Measurements from ENCODE around the gene HERPUD1.

The HERPUD1 gene

DNA sequence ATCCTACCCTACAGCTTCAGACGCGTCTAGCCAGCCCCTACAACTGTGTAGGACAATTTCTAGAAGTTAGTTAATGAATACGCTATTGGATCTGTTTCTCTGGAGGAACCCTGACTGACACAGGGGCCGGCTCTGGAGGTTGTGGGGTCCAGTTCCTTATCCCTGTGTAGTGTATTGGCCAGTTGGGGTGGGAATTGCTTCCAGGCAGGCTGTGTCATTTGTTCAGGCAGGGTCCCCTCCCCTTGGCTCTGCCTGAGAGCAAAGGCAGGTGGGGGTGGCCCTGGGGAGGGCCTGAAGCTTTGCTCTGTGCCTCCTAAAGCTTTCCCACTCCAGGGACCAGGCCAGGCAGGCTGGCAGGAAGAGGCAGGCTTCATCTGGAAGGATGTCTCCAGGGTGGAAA is 18.1 kb downstream of the HERPUD1 start:
- TF ChIP-seq, protein P1, sequence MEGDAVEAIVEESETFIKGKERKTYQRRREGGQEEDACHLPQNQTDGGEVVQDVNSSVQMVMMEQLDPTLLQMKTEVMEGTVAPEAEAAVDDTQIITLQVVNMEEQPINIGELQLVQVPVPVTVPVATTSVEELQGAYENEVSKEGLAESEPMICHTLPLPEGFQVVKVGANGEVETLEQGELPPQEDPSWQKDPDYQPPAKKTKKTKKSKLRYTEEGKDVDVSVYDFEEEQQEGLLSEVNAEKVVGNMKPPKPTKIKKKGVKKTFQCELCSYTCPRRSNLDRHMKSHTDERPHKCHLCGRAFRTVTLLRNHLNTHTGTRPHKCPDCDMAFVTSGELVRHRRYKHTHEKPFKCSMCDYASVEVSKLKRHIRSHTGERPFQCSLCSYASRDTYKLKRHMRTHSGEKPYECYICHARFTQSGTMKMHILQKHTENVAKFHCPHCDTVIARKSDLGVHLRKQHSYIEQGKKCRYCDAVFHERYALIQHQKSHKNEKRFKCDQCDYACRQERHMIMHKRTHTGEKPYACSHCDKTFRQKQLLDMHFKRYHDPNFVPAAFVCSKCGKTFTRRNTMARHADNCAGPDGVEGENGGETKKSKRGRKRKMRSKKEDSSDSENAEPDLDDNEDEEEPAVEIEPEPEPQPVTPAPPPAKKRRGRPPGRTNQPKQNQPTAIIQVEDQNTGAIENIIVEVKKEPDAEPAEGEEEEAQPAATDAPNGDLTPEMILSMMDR (IDR thresholded peaks at IDR 0.05), result no peak

DNA sequence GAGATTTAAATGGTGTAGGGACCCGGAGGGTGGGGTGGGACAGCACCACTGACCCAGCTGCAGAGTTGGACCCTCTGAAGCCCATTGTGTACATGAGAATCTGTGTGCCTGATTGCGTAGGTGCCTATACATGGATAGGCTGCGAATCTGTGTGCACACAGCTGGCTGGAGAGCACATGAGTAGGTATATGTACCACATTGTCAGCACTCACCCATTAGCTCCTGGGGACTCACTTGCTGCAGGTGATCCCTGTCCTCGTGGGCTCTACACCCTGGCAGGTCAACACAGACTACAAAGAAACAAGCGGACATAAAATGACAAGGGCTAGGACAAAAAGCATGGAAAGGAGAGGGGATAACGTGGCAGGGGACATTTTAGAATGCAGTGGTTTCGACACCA is 18.5 kb downstream of the HERPUD1 start:
- TF ChIP-seq, protein P1 (IDR thresholded peaks at IDR 0.05), result no peak

DNA sequence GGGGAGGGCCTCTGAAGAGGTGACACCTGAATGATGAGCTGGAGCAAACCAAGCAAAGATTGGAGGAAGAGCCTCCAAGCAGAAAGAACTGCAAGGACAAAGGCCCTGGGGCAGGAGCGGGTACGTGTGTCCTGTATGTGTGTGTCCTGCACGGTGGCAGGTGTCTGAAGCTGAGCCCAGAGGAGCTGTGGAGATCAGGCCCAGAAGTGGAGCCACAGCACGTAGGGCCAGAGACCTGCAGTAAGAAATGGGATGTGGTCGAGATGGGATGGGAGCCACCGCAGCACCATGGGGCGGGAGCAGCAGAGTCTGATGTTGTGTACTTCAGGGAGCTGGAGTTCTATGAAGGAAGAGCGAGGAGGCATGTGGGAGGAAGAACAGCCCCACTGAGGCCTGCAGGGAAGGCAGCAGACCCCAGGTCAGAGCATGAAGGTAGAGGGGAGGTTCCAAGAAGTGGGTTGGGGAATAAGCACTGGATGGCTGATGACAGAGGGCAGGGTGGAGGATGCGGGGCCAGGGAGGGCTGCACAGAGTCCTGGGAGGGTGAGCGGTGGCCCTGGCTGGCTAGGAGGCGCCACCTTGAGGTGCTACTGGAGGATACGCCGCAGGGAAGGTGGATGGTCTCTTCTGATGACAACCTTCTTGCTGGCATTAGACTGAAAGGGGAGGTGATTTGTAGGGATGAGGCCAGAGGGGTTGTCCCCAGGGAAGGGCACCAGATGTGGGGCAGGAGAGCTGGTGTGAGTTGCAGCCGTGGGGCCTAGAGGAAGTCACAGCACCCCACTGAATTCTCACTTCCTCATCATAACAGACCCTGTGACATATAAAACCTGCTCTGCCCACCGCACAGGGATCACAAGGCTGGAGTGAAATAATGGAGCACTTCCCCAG is 19.2 kb downstream of the HERPUD1 start:
- TF ChIP-seq, protein P1 (IDR thresholded peaks at IDR 0.05), result peak; percentile 60

DNA sequence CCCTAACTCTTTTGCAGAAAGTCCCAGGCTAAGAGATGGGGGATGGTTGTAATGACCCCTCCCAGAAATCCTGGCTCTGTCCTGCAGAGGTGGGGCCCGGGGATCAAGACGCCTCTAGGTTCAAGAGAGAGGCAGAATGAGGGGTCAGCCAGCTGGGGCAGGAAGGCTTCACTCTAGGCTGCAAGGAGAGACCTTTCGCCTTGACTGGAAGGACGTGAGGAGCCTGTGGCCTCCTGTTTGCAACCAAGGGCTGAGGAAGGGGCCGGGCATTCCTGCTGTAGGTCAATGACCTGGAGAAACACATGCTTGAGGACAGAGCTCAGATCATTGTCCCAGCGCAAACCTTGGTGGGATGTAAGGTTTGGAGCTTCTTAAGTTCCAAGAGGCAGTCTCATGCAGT is 21.1 kb downstream of the HERPUD1 start:
- TF ChIP-seq, protein P1 (IDR thresholded peaks at IDR 0.05), result no peak

DNA sequence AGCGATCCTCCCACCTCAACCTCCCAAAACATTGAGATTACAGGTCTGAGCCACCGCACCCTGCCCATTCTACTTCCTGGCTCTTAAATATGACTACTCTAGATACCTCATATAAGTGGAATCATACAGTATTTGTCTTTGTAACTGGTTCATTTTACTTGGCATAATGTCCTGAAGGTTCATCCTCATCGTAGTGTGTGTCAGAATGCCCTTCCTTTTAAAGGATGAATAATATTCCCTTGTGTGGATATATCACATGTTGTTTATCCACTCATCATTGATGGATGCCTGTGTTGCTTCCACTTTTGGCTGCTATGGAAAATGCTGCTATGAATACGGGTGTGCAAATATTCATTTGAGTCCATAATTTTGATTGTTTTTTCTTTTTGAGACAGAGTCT is 24.1 kb downstream of the HERPUD1 start:
- TF ChIP-seq, protein P1 (IDR thresholded peaks at IDR 0.05), result no peak

DNA sequence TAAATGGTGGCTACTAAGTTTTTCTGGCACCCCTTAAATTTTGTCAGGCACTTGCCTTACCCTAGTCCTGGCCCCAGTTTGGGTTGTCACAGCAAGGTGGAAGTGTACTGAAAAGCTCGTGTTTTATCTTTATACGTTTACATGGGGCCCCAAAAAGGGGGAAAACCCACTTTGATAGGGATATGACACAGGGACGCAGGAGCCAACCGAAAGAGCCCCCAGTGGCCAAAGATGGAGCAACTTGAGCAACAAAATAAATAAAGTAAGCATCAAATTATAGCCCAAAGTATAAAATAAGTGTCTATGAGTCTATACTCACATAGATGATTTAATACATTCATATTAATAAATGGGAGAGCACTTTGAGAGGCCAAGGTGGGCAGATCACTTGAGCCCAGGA is 24.8 kb downstream of the HERPUD1 start:
- TF ChIP-seq, protein P1 (IDR thresholded peaks at IDR 0.05), result no peak

DNA sequence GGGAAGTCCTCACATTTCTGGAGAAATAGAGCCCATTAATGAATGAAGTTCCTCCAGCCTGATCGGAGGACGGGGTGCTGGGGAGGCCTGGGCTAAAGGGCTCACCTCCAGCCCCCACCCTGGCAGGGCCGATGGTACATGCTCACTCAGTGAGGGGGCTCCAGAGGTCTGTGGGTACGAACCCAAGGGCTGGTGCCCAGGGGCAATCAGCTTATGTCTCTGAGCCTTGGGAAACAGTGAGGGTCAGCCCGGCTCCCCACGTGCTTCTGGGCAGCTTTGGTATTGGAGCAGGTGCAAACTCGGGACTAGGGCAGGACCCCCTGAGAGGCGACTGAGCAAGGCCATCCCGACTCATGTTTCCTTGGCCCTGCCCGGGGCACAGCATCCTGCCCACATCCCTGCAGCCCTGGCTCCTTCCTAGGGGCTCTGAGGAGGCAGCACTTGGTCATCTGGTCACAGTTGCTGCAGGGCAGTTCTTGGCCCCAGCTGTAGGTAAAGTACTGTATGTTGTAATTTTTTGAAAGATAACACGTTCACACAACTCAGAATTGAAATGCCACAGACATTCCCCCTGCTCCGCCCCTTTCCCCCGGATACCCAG is 28.8 kb downstream of the HERPUD1 start:
- TF ChIP-seq, protein P1 (IDR thresholded peaks at IDR 0.05), result no peak
